Measurements from ENCODE around the gene KATNA1.

KATNA1 gene

DNA sequence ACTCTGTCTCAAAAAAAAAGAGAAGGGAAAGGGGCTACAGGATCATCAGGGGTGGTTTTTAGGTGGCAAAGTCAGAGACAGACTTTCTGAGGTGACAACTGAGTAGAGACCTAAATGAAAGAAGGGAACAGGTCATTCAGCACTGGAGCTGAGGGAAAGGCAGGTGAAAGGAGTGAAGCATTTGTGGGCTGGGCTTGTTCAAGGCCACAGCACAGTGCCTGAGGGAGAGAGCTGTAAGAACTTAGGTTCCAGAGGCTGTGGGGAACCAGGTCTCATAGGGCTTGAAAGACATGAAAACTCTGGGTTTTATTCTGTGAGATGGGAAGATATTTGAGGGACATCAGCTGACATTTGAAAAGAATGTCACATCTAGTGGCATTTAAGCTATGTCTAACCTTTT, 20.8 kb downstream of the KATNA1 start:
- in situ Hi-C loops (cut with MboI; ENCODE audit: low pct_unique_long_range_greater_than_20kb, low sequenced_read_pairs): no loop called here
- no peak for DNase-seq

DNA sequence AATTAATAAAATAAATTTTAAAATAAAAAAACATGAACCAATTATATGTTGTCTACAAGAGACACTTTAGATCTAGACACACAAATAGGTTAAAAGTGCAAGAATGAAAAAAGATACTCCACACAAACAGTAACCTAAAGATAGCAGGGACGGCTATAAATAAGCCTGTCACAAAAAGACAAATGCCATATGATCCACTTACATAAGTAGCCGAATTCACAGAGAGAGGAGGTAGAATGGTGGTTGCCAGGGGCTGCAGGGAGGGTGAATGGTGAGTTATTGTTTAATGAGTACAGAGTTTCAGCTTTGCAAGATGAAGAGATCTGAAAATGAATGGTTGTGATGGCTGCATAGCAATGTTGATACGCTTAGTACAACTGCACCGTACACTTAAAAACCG, 32.7 kb downstream of the KATNA1 start:
- in situ Hi-C loops (cut with MboI; ENCODE audit: low pct_unique_long_range_greater_than_20kb, low sequenced_read_pairs): no loop called here
- DNase-seq: no peak

DNA sequence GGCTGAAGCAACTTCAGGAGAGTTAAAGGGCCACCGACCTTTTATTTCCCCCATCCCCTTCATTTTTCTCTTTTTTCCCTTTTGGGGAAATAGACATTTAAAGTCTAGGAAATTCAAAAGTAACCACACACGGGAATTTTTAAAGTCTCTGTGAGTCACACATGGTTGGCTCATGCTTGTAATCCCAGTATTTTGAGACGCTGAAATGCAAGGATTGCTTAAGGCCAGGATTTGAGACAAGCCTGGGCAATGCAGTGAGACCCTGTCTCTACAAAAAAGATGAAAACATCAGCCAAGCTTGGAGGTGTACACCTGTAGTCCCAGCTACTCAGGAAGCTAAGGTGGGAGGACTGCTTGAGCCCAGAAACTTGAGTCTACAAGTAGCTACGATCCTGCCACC, 34.2 kb downstream of the KATNA1 start:
- DNase-seq: no peak
- in situ Hi-C loops (cut with MboI; ENCODE audit: low pct_unique_long_range_greater_than_20kb, low sequenced_read_pairs): no loop called here

DNA sequence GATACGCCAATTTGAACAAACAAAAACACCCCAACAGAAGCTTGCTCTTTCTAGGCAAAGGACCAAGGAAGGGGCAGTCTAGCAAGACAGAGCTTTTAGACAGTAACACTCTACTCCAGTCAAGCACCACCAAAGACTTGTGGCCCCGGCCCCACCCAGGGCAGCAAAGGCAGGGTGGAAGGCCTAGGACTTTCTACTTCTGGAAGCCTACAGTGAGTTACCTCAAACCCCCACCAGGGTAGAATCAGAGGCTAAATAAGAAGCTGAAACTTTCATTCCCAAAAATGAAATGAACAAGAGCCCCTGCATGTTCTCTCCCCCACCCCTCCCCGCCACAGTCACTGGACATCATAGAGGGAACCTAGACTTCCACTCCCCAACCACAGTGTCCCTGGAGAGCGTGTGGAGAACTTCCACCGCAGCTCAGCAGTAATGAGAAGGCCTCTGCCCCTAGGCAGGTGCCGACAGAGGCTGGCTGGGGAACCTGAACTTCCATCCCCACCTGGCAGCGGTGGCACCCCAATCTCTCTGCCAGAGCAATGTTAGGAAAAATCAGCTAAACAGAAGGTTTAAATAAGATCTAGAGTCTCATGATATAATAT, 40.0 kb downstream of the KATNA1 start:
- DNase-seq: peak; percentile 8
- in situ Hi-C loops (cut with MboI; ENCODE audit: low pct_unique_long_range_greater_than_20kb, low sequenced_read_pairs): no loop called here

DNA sequence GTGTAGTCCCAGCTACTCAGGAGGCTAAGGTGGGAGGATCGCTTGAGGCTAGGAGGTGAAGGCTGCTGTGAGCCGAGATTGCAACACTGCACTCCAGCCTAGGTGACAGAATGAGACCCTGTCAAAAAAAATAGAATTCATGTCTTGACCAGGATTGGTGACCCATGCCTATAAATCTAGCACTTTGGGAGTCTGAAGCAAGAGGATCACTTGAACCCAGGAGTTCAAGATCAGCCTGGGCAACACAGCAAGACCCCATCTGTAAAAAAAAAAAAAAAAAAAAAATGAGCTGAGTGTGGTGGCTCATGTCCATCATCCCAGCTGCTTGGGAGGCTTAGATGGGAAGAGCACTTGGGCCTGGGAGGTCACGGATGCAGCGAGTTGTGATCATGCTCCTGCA, 48.0 kb downstream of the KATNA1 start:
- no peak for DNase-seq
- in situ Hi-C loops (cut with MboI; ENCODE audit: low pct_unique_long_range_greater_than_20kb, low sequenced_read_pairs): no loop called here

DNA sequence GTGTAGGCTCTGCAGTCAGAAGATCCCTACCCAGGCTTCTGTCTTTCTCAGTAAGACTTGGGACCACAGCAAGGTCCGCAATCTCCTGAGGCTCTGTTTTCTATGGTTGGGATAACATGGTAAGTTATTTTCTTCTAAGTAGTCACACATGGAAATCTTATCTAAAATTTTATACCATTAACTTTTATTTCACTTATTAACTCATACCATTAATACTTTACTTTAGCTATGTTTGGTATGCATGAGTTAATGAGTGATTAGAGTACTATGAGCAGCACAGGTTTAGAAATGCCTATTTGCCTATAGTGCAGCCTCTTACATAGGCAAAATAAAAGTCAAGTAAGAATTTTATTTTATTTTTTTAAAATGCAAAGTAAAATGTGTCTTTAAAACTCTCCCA, 55.1 kb downstream of the KATNA1 start:
- DNase-seq: no peak
- in situ Hi-C loops (cut with MboI; ENCODE audit: low pct_unique_long_range_greater_than_20kb, low sequenced_read_pairs): no loop called here

DNA sequence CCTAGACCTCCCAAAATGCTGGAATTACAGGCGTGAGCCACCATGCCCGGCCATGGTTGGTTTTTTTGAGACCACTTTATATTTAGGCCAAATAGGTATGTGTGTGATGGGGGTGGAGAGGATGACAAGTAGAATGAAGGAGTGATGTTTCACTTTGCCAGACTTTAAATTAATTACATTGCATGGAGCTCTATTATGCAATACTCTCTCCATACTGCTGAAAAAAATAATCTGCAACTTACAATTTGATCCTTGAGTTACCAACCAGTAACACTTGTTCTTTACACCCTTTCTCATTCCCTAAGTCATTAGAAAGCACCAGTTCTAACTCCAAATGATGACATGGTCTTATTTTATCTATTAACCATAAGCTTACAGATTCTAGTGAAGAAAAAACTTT, 55.5 kb downstream of the KATNA1 start:
- no peak for DNase-seq
- in situ Hi-C loops (cut with MboI; ENCODE audit: low pct_unique_long_range_greater_than_20kb, low sequenced_read_pairs): no loop called here

DNA sequence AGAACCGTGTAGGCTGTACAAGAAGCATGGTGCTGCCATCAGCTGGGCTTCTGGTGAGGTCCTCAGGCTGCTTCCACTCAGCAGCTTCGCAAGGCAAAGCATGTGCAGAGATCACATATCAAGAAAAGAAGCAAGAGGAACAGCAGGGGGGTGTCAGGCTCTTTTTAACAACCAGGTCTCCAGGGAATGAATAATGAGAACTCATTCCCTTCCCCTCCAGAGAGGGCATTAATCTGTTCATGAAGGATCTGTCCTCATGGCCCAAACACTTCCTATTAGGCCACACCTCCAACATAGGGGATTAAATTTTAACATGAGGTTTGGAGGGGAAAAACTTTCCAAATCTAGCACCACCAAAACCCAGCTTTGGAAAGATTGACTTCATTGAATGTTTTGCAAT, 62.4 kb downstream of the KATNA1 start:
- DNase-seq: no peak
- in situ Hi-C loops (cut with MboI; ENCODE audit: low pct_unique_long_range_greater_than_20kb, low sequenced_read_pairs): no loop called here

DNA sequence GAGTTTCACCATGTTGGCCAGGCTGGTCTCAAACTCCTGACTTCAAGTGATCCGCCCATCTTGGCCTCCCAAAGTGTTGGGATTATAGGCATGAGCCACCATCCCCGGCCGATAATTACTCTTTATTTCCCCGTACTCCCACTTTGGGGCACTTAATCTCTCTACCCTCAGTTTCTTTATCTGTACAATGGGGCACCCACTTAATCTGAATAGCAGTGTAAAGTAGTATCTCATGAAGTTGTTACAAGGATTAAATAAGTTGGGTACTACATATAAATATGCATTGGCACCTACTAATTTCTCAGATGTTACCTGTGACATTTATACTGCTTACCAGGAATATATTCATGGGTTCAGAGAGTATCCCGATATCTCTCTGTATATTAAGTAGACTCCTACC, 67.2 kb downstream of the KATNA1 start:
- in situ Hi-C loops (cut with MboI; ENCODE audit: low pct_unique_long_range_greater_than_20kb, low sequenced_read_pairs): no loop called here

DNA sequence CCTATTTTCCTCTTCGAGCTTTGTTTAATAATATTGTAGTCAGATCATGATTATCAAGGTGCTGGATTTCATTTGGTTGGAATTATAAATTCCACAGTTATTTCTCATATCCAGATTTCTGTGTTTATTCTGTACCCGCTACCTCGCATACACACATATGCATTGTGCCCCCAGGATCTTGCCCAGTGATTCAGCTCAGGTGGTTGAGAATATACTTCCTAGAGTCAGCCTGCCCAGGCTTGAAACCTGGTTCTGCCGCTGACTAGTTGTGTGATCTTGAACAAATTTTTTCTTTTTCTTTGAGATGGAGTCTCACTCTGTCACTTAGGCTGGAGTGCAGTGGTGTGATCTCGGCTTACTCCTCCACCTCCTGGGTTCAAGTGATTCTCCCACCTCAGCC, 67.6 kb downstream of the KATNA1 start:
- no peak for DNase-seq
- in situ Hi-C loops (cut with MboI; ENCODE audit: low pct_unique_long_range_greater_than_20kb, low sequenced_read_pairs): no loop called here

More for the DNA sequence above, 67.2 kb downstream of the KATNA1 start:
- no peak for DNase-seq

DNA sequence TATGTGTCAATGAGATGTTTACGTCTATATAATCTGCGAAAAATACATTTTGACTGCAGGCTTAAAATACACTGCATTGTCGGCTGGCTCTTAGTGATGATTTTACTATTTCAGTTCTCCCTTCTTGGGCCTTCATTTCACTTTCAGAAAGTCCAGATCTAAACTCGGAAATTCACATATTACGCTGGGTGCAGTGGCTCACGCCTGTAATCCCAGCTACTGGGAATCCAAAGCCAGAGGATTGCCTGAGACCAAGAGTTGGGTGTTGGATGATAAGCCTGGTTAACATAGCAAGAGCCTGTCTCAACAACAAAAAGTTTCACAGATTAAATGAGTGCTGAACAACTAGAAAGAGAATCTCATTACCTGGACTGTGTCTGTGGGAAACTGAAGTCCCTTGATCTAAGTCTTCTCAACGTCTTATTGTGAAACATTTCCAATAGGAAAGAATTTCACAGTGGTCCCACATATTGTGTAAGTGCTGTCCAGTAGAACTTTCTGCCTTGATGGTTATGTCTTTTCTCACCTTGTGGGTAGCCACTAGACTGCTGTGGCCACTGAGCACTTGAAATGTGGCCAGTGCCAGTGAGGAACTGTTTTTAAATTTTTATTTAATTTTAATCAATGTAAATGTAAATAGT, 80.4 kb downstream of the KATNA1 start:
- in situ Hi-C loops (cut with MboI; ENCODE audit: low pct_unique_long_range_greater_than_20kb, low sequenced_read_pairs): no loop called here
- no peak for DNase-seq

DNA sequence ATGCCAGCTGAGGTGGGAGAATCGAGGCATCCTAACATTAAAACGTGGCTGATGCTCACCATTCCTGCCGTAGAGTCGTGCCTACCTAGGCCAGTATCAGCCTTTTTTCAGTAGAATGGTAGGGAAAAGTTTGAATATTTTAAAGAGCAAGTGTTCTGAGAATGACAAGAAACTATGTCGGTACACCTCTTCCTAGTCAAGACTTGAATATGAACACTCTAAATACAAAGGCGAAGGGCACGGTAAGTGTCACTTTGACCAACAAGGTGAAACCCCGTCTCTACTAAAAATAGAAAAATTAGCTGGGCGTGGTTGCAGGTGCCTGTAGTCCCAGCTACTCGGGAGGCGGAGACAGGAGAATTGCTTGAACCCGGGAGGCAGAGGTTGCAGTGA, 81.3 kb downstream of the KATNA1 start:
- in situ Hi-C loops (cut with MboI; ENCODE audit: low pct_unique_long_range_greater_than_20kb, low sequenced_read_pairs): no loop called here
- no peak for DNase-seq

DNA sequence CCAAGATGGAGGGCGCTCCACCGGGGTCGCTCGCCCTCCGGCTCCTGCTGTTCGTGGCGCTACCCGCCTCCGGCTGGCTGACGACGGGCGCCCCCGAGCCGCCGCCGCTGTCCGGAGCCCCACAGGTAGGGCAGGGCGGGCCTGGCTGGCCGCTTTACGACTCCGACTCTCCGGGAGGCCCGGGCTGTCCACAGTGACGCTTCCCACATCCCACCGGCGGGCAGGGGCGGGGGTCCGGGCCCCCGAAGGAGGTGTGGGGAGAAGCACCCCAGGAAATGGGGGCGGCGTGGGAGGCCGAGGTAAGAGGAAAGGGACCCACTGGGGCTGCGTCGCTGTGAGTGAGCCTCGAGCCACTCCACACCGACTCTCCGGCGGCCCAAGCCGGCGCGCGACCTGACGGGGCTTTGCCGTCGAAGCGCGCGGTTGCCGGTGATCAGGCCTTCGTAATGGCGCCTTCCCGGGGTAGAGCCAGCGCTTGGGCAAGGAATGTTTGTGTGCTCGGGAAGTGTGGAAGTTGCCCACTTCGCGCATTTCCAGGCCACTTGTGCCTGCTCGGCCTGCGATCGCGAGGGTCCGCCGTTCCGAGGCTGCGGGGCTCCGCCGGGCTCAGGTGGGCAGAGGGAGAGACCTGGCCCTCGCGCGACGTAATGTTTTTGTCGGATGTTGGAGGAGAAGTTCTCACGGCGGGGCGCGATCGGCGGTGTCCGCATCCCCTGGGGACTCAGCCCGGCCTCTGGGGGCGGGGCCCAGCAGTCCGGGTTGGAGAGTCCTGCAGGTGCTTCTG, 81.9 kb downstream of the KATNA1 start:
- in situ Hi-C loops (cut with MboI; ENCODE audit: low pct_unique_long_range_greater_than_20kb, low sequenced_read_pairs): no loop called here
- peak; percentile 61 for DNase-seq

DNA sequence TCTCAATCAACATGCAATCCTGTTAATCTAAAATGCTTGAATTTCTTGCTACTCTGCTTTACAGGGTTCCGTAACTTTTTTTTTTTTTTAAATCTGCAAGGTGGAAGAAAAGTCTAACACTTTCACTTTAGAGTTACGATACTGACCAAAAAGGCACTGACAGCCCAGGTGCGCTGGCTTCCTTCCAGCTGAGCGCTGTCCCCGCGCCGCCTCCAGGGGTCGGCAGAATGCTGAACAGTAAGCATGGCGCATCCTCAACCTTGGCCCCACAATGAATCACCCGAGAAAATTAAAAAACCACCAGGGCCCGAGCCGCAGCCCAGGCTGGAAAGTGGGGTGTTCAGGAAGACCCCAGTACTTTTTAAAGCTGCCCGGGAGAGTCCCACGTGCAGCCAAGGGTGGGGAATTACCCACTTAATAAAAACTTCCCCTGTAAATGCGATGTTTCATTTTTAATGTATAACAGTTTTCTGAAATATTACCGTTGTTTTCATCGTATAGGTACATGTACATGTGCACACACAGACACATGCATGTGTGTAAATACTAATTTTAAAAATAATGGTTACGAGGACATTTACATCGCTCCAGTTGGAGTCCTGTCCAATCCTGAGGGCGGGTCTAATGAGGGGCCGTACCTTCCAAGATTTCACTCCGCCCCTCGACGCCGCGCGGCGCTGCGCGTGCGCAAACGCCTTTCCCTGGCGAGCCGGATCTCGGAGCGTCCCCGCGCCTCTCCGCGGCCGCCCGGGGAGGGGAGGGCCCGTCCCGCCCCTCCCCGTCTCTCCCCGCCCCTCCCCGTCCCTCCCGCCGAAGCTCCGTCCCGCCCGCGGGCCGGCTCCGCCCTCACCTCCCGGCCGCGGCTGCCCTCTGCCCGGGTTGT, 82.7 kb downstream of the KATNA1 start, which contains the start of gene GINM1:
TSS of gene GINM1 (plus strand) at position 849 of the 883 bp plus-strand sequence. CDS start 40 bp downstream, outside the sequence.
- in situ Hi-C loops (cut with MboI; ENCODE audit: low pct_unique_long_range_greater_than_20kb, low sequenced_read_pairs): no loop called here
- peak; percentile 94 for DNase-seq

DNA sequence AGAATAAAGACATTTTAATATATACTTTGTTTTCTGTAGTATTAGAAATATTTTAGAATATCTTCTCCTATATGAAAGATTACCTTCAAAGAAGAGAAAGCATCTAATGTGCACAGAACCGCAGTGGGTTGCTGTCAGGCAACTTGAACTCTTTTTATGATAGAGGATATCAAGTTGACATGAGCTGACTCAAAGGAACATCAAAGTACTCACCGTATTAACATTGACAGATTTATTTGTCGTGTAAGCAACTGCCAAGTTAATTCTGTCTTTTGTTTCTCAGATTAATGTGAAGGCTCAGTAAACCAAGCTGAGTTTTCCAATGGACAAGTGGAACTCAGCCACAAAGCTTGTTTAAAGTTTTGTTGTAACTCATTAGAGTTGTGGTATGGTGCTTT, 84.6 kb downstream of the KATNA1 start:
- in situ Hi-C loops (cut with MboI; ENCODE audit: low pct_unique_long_range_greater_than_20kb, low sequenced_read_pairs): no loop called here
- no peak for DNase-seq

DNA sequence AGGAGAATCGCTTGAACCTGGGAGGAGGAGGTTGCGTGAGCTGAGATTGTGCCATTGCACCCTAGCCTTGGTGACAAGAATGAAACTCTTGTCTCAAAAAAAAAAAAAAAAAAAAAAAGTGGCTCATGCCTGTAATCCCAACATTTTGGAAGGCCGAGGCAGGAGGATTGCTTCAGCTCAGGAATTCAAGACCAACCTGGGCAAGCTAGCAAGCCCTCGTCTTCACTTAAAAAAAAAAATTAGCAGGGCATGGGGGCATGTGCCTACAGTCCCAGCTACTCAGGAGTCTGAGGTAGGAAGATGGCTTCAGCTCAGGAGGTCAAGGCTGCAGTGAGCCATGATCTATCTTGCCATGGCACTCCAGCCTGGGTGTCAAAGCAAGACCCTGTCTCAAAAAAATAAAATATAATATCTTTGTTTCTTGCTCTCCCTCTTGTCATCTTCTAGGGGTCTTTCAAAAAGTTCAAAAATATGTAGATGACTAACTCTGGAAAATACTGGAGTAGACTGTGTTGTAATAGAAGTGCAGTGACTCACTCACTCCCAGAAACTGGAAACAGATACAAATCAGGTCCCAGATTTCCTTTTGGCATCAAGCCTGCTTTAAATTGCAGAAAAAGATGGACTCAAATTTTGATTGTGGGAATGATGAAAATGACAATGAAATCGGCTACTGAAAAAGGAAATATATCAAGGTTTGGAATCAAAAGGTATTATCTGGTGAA, 85.1 kb downstream of the KATNA1 start:
- no peak for DNase-seq
- in situ Hi-C loops (cut with MboI; ENCODE audit: low pct_unique_long_range_greater_than_20kb, low sequenced_read_pairs): no loop called here

DNA sequence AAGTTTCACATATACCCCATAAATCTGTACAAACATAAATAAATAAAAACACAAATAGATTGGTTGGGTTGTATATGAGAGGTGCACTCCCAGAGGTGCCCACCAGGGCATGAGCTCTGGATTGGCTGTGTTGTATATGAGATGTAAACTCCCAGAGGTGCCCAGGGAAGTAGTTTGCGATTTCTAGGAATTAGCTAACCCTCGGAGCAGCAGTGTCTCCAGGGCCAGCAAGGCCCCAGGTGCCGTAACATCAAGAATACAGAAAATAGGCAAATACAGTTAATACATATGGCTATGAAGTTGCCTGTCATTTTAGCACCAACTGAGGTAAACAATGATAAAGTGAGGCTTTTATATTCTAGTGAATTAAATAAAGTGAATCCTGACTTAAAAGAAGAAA, 87.8 kb downstream of the KATNA1 start:
- in situ Hi-C loops (cut with MboI; ENCODE audit: low pct_unique_long_range_greater_than_20kb, low sequenced_read_pairs): no loop called here
- DNase-seq: peak; percentile 36

DNA sequence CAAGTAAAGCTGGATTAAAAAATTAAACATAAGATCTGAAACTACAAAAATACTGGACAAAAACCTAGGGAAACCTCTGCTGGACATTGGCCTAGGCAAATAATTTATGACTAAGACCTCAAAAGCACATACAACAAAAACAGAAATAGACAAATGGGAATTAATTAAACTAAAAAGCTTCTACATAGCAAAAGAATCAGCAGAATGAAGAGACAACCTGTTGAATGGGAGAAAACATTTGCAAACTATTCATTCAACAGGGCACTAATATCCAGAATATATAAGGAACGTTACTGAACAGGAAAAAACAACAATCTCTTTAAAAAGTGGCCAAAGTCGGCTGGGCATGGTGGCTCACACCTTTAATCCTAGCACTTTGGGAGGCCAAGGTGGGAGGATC, 89.1 kb downstream of the KATNA1 start:
- DNase-seq: no peak
- in situ Hi-C loops (cut with MboI; ENCODE audit: low pct_unique_long_range_greater_than_20kb, low sequenced_read_pairs): no loop called here

DNA sequence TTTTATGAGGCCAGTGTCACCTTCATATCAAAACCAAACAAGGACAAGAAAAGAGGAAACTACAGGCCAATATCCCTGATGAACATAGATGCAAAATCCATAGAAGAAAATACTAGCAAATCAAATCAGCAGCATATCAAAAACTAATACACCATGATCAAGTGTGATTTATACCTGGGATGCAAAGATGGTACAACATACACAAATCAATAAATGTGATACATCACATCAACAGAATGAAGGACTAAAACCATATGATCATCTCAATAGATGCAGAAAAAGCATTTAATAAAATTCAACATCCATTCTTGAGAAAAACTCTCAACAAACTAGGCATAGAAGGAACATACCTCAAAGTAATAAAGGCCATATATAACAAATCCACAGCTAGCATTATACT, 90.5 kb downstream of the KATNA1 start:
- in situ Hi-C loops (cut with MboI; ENCODE audit: low pct_unique_long_range_greater_than_20kb, low sequenced_read_pairs): no loop called here
- no peak for DNase-seq

All from KBM-7 (cell line).